Stimulated activated naive B cell treated with anti-CD40 and anti-IgM and Interleukin-4, amounts not matched to agents 10 μg/mL and 1 μg/mL and 100 μg/mL, for 72 hours (primary cell): ENCODE measurements around the gene SEMA6B.
A peak's percentile ranks its signal among the peaks of the same experiment; 100 is the strongest.
"Not testable (repeated sequence)": the region's sequence is repeated elsewhere in the genome, so short reads cannot be mapped to it uniquely, and the experiment has no call there.

Source experiments
- ATAC-seq, 2 donors: fragments of 150-1000 bp; cut with Tn5 transposase; replicated peaks; 2 replicates each; pipeline ENCODE4 v1.10.0; 2021; ENCODE audit warnings: moderate library complexity in 1 of 2
- DNase-seq: peaks from one replicate; pipeline ENCODE4 v3.0.0; 2021
- H3K27ac Mint-ChIP-seq: one replicate; pipeline ENCODE4 v1.8.0; 2022; ENCODE audit warnings: mild to moderate bottlenecking, mixed read lengths
- H3K27me3 Mint-ChIP-seq, 2 donors: one replicate each; pipeline ENCODE4 v1.8.0; 2022; ENCODE audit warnings: mixed read lengths in 2 of 2
- H3K36me3 Mint-ChIP-seq, 2 donors: one replicate each; pipeline ENCODE4 v1.8.0; 2022; ENCODE audit warnings: mixed read lengths in 2 of 2, mild to moderate bottlenecking in 1 of 2
- H3K4me1 Mint-ChIP-seq, 2 donors: one replicate each; pipeline ENCODE4 v1.8.0; 2022; ENCODE audit warnings: mixed read lengths in 2 of 2, mild to moderate bottlenecking in 1 of 2
- H3K4me3 Mint-ChIP-seq, 2 donors: one replicate each; pipeline ENCODE4 v1.8.0; 2022; ENCODE audit warnings: mild to moderate bottlenecking in 2 of 2, mixed read lengths in 2 of 2, moderate library complexity in 1 of 2
- H3K9me3 Mint-ChIP-seq, 2 donors: one replicate each; pipeline ENCODE4 v1.8.0; 2022; ENCODE audit warnings: mixed read lengths in 2 of 2, mild to moderate bottlenecking in 1 of 2

The SEMA6B gene

GRCh38 chr19:4571305-4571917 lies 11.9 kb upstream of the SEMA6B start:
- Mint-ChIP-seq H3K4me3 (no peak overlapping the region), H3K9me3 (peaks cover 0 to 1% of the 10 kb centered on the region in 2 donors)

GRCh38 chr19:4570916-4571304 lies 11.4 kb upstream of the SEMA6B start:
- Mint-ChIP-seq H3K4me3 (no peak overlapping the region), H3K4me1 (peaks cover 9 to 12% of the 10 kb centered on the region in 2 donors), H3K27ac (no peak overlapping the region), H3K9me3 (no peaks in the 10 kb centered on the region), H3K27me3 (peaks cover 23 to 40% of the 10 kb centered on the region in 2 donors), H3K36me3 (no peaks in the 10 kb centered on the region)
- ATAC-seq (no peak), DNase-seq (no peak)

More at GRCh38 chr19:4571305-4571917, 11.9 kb upstream of the SEMA6B start:
- no peak for DNase-seq
- Mint-ChIP-seq H3K36me3 (no peaks in the 10 kb centered on the region), H3K27ac (no peak overlapping the region), H3K4me1 (peaks cover 9 to 17% of the 10 kb centered on the region in 2 donors), H3K27me3 (peaks cover 28 to 45% of the 10 kb centered on the region in 2 donors)
- ATAC-seq = no peak

GRCh38 chr19:4570402-4570801 lies 10.9 kb upstream of the SEMA6B start:
- ATAC-seq = no peak
- no peak overlapping the region for H3K4me3 Mint-ChIP-seq
- peaks cover 20 to 35% of the 10 kb centered on the region in 2 donors for H3K27me3 Mint-ChIP-seq
- H3K36me3 Mint-ChIP-seq = no peaks in the 10 kb centered on the region
- no peak for DNase-seq
- peaks cover 9% of the 10 kb centered on the region in 2 donors for H3K4me1 Mint-ChIP-seq
- H3K9me3 Mint-ChIP-seq = no peaks in the 10 kb centered on the region
- H3K27ac Mint-ChIP-seq = no peak overlapping the region

GRCh38 chr19:4568886-4569285 lies 9.4 kb upstream of the SEMA6B start:
- no peak overlapping the region for H3K27ac Mint-ChIP-seq
- no peaks in the 10 kb centered on the region for H3K9me3 Mint-ChIP-seq
- H3K4me3 Mint-ChIP-seq = no peak overlapping the region
- ATAC-seq (no peak), DNase-seq (no peak)
- peaks cover 6 to 9% of the 10 kb centered on the region in 2 donors for H3K4me1 Mint-ChIP-seq
- H3K36me3 Mint-ChIP-seq = no peaks in the 10 kb centered on the region
- H3K27me3 Mint-ChIP-seq = peaks cover 13 to 21% of the 10 kb centered on the region in 2 donors

GRCh38 chr19:4567584-4568071 lies 8.1 kb upstream of the SEMA6B start:
- ATAC-seq (peak; percentile 63 to 67), DNase-seq (no peak)
- Mint-ChIP-seq H3K4me1 (peaks cover 6 to 14% of the 10 kb centered on the region in 2 donors), H3K9me3 (no peaks in the 10 kb centered on the region), H3K4me3 (no peak overlapping the region), H3K36me3 (no peaks in the 10 kb centered on the region), H3K27ac (no peak overlapping the region), H3K27me3 (peaks cover 13 to 21% of the 10 kb centered on the region in 2 donors)

- DNase-seq (no peak), ATAC-seq (no peak)
- Mint-ChIP-seq H3K36me3 (no peaks in the 10 kb centered on the region), H3K9me3 (no peaks in the 10 kb centered on the region), H3K4me3 (no peak overlapping the region), H3K27me3 (peaks cover 13 to 21% of the 10 kb centered on the region in 2 donors), H3K27ac (no peak overlapping the region), H3K4me1 (peaks cover 9 to 19% of the 10 kb centered on the region in 2 donors)
Observed at GRCh38 chr19:4566402-4567051, 7.0 kb upstream of the SEMA6B start.

GRCh38 chr19:4563562-4563961 lies 4.1 kb upstream of the SEMA6B start:
- not testable (repeated sequence) for H3K36me3 Mint-ChIP-seq, H3K4me3 Mint-ChIP-seq, H3K9me3 Mint-ChIP-seq, DNase-seq, H3K27ac Mint-ChIP-seq
- Mint-ChIP-seq H3K4me1 (peaks cover 11 to 19% of the 10 kb centered on the region in 2 donors), H3K27me3 (peaks cover 13 to 16% of the 10 kb centered on the region in 2 donors)
- peak; percentile 57 to 59 for ATAC-seq

- DNase-seq, H3K9me3 Mint-ChIP-seq, H3K36me3 Mint-ChIP-seq, H3K27ac Mint-ChIP-seq, H3K4me3 Mint-ChIP-seq: not testable (repeated sequence)
- Mint-ChIP-seq H3K4me1 (peaks cover 8 to 10% of the 10 kb centered on the region in 2 donors), H3K27me3 (peaks cover 11 to 16% of the 10 kb centered on the region in 2 donors)
- peak; percentile 84 to 92 for ATAC-seq
Observed at GRCh38 chr19:4562085-4562484, 2.6 kb upstream of the SEMA6B start.

GRCh38 chr19:4557971-4558941 lies 1.2 kb downstream of the SEMA6B start:
- ATAC-seq (no peak), DNase-seq (no peak)
- no peak overlapping the region for H3K27ac Mint-ChIP-seq
- H3K4me1 Mint-ChIP-seq = peaks cover 5 to 8% of the 10 kb centered on the region in 2 donors
- peaks cover 18 to 28% of the 10 kb centered on the region in 2 donors for H3K27me3 Mint-ChIP-seq
- H3K9me3 Mint-ChIP-seq = peaks cover 0 to 2% of the 10 kb centered on the region in 2 donors
- H3K4me3 Mint-ChIP-seq = no peak overlapping the region
- H3K36me3 Mint-ChIP-seq = peaks cover 0 to 3% of the 10 kb centered on the region in 2 donors

GRCh38 chr19:4557144-4557970 lies 2.1 kb downstream of the SEMA6B start:
- H3K4me1 Mint-ChIP-seq = peaks cover 5 to 8% of the 10 kb centered on the region in 2 donors
- ATAC-seq (no peak), DNase-seq (no peak)
- peaks cover 0 to 3% of the 10 kb centered on the region in 2 donors for H3K36me3 Mint-ChIP-seq
- H3K4me3 Mint-ChIP-seq = no peak overlapping the region
- peaks cover 24 to 35% of the 10 kb centered on the region in 2 donors for H3K27me3 Mint-ChIP-seq
- H3K9me3 Mint-ChIP-seq = peaks cover 4% of the 10 kb centered on the region in 2 donors
- no peak overlapping the region for H3K27ac Mint-ChIP-seq

GRCh38 chr19:4556597-4557127 lies 2.8 kb downstream of the SEMA6B start:
- no peak overlapping the region for H3K27ac Mint-ChIP-seq
- ATAC-seq (no peak), DNase-seq (no peak)
- H3K27me3 Mint-ChIP-seq = peaks cover 30 to 41% of the 10 kb centered on the region in 2 donors
- H3K4me1 Mint-ChIP-seq = peaks cover 0 to 6% of the 10 kb centered on the region in 2 donors
- peaks cover 0 to 3% of the 10 kb centered on the region in 2 donors for H3K36me3 Mint-ChIP-seq
- H3K9me3 Mint-ChIP-seq = peaks cover 4 to 6% of the 10 kb centered on the region in 2 donors
- H3K4me3 Mint-ChIP-seq = no peak overlapping the region

- DNase-seq (no peak), ATAC-seq (no peak)
Observed at GRCh38 chr19:4555657-4556561, 3.6 kb downstream of the SEMA6B start.

More at GRCh38 chr19:4555657-4556561, 3.6 kb downstream of the SEMA6B start:
- Mint-ChIP-seq H3K9me3 (peaks cover 4 to 6% of the 10 kb centered on the region in 2 donors), H3K4me3 (no peak overlapping the region), H3K36me3 (peaks cover 0 to 3% of the 10 kb centered on the region in 2 donors), H3K4me1 (peaks cover 0 to 6% of the 10 kb centered on the region in 2 donors), H3K27ac (no peak overlapping the region), H3K27me3 (peaks cover 30 to 43% of the 10 kb centered on the region in 2 donors)
